Activated T-helper 2 cell treated with anti-CD3 and anti-CD28 coated beads, Interferon-gamma antibody, Interleukin-2, Interleukin-4, amounts not matched to agents 10 μg/mL and 5 μg/mL and 100 μg/mL, durations not matched to agents 14 hours and 24 hours and 36 hours (primary cell): ENCODE results near the gene RAB5IF. TPM values are rescaled to one million over a fixed set of nuclear protein-coding genes. Genes with fewer than 3 reads are reported as not detected.

ENCODE experiments used
- DNase-seq: peaks from one replicate; pipeline ENCODE4 v3.0.0; 2021; ENCODE audit warnings: low spot score
- H3K27ac Mint-ChIP-seq: one replicate; pipeline ENCODE4 v1.8.0; 2021; ENCODE audit warnings: mixed read lengths
- H3K27me3 Mint-ChIP-seq: one replicate; pipeline ENCODE4 v1.8.0; 2021; ENCODE audit warnings: low read depth, mixed read lengths
- H3K36me3 Mint-ChIP-seq: one replicate; pipeline ENCODE4 v1.8.0; 2021; ENCODE audit warnings: low read depth, mixed read lengths
- H3K4me1 Mint-ChIP-seq: one replicate; pipeline ENCODE4 v1.8.0; 2021; ENCODE audit warnings: low read depth, mixed read lengths
- H3K4me3 Mint-ChIP-seq: one replicate; pipeline ENCODE4 v1.8.0; 2021; ENCODE audit warnings: low read depth, mild to moderate bottlenecking, moderate library complexity, mixed read lengths
- H3K9me3 Mint-ChIP-seq: one replicate; pipeline ENCODE4 v1.8.0; 2021; ENCODE audit warnings: mixed read lengths
- intact Hi-C: fragments of 100-400 bp; cut with micrococcal nuclease; formaldehyde crosslinking; loops from one replicate; pipeline ENCODE4 v1.15.1; 2023
- total RNA-seq: library from RNA; stranded (reverse); gene quantifications from 2 replicates; pipeline ENCODE4 v1.2.3, GENCODE V29; 2022

The RAB5IF gene
- total RNA-seq, 1 donor from 2014 or later: 94.5 TPM

DNA sequence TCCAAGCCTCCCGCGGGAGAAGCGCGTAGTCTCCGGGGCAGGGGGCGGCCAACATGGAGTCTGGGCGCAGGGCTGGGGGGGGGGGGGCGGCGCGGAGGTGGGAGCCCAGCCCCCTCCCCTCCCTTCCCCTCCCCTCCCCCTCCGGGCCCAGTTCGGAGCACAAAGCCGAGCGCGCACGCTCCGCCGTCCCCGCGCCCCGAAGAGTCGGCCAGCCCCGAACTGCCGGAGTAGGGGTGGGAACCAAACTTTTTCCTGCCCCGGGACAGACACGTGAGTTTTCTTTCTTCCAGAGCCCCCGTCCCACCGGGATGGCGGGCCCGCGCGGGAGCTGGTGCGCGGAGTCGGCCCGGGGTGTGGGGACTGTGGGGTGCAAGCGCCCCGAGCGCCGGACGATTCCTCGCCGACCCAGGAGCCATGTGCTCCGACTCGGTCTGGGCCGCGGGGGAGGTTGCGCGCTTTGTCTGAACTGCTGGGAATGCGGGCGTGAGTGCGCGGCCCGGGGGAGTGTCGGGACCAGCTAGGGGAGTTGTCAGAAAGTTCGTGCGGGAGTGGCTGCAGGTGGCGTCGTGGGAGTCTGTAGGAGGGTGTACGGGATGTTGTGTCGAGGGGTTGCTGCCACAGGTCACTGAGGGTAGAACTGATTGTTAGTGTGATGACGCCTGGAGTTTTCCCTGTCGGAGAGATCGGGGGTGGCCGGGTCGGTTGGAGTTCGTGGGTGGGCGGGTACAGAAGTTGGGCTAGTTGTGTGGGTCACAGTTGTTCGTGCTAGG is 31.0 kb upstream of the RAB5IF start:
- intact Hi-C loops: loop anchor here (1.0 kb wide), 1 partner anchor 20 kb away; no protein-coding TSS in a partner anchor
- H3K36me3 Mint-ChIP-seq: peaks cover 36% of the 10 kb centered on the region
- H3K27ac Mint-ChIP-seq: peak overlapping the region; percentile 98
- no peaks in the 10 kb centered on the region for H3K9me3 Mint-ChIP-seq
- peak overlapping the region; percentile 97 for H3K4me3 Mint-ChIP-seq
- peak; percentile 47 for DNase-seq
- H3K27me3 Mint-ChIP-seq: no peaks in the 10 kb centered on the region
- H3K4me1 Mint-ChIP-seq: peaks cover 35% of the 10 kb centered on the region

DNA sequence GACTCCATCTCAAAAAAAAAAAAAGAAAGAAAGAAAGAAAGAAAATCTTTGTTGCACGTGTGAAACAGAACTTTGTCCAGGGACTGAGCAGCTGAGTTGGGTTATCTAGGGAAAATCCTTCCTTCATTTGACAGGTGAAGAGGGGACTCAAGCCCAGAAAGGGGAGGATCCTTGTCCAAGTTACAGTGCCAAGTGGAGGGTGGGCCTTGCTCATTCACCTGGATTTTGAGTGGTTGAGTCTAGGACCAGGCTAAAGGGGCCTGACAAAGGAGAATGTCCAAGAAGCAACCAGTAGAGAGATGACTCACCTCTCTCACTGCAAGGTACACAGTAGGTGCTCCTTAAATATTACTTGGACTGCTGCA is 29.5 kb upstream of the RAB5IF start:
- peak overlapping the region; percentile 97 for H3K4me3 Mint-ChIP-seq
- peak overlapping the region; percentile 98 for H3K27ac Mint-ChIP-seq
- no peak for DNase-seq
- intact Hi-C loops: no loop called here
- peaks cover 43% of the 10 kb centered on the region for H3K4me1 Mint-ChIP-seq
- no peaks in the 10 kb centered on the region for H3K27me3 Mint-ChIP-seq
- H3K9me3 Mint-ChIP-seq: no peaks in the 10 kb centered on the region
- peaks cover 49% of the 10 kb centered on the region for H3K36me3 Mint-ChIP-seq

DNA sequence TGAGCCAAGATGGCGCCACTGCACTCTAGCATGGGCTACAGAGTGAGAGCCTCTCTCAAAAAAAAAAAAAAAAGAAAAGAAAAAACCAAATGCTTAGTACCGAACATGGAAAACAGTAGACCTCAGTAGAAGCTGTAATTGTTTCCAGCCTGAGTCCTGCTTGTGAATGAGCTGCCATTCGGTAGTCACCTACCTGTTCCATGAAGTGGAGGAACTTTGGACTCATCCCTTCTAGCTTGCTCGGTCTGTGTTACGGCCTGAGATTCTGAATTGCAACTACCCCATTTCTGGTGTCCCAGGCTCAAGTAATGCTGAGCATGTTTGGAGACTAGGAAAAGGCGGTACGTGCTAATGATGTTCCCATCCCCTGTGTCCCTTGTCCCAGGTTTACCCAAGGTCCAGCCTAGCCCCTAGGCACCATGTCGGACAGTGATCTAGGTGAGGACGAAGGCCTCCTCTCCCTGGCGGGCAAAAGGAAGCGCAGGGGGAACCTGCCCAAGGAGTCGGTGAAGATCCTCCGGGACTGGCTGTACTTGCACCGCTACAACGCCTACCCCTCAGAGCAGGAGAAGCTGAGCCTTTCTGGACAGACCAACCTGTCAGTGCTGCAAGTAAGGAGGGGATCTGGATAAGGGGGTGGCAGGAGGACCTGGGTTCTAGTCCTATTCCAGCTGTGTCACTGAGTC is 27.1 kb upstream of the RAB5IF start:
- no peaks in the 10 kb centered on the region for H3K9me3 Mint-ChIP-seq
- no peaks in the 10 kb centered on the region for H3K27me3 Mint-ChIP-seq
- H3K4me3 Mint-ChIP-seq: no peak overlapping the region
- peak overlapping the region; percentile 22 for H3K27ac Mint-ChIP-seq
- peaks cover 41% of the 10 kb centered on the region for H3K4me1 Mint-ChIP-seq
- intact Hi-C loops: no loop called here
- peaks cover 65% of the 10 kb centered on the region for H3K36me3 Mint-ChIP-seq
- no peak for DNase-seq

DNA sequence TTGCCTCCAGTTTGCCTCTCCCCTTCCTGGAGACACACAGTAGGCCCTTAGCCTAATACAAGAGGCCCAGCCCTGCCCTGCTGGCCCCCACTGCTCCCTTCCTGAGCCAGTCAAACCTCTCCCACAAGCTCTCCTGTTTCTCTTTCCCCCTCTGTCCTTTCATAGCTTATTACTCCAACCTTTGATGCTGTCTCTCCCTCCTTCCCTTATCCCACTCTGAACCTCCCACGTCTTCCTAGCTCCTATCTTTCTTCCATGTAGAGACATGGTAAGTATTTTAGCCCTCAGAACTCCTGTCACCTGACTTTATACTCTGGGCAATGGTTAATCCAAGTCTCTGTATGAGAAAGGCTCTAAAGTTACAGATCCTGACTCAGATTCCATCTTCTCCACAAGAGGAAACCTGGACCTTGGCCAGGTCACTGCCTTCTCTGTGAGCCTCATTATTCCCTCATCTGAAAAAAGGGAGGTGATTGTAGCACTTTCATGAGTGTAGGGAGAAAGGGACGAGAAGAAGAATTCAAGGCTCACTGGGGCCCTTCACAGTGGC is 25.5 kb upstream of the RAB5IF start:
- Mint-ChIP-seq H3K27me3 (no peaks in the 10 kb centered on the region), H3K4me3 (no peak overlapping the region), H3K4me1 (peaks cover 36% of the 10 kb centered on the region), H3K9me3 (no peaks in the 10 kb centered on the region), H3K27ac (peak overlapping the region; percentile 82), H3K36me3 (peaks cover 65% of the 10 kb centered on the region)
- intact Hi-C loops: no loop called here
- DNase-seq: no peak

DNA sequence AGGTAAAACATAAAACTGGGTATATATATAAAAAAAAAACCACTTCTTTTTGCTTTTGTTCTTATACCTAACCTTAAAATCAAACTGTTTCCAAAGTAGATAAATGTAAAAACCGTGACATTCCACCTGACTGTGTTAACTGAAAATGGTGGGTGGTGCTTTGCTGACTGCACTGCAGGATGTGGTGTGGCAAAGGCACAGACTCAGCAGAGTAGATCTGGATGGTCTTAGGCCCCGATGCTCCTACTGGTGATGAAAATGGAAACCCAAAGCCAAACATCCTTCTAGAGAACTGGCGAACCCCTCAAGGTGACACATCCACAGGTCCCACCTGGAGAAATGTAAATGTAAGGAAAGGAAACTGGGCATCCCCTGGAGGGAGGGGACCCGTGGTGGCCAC is 23.3 kb upstream of the RAB5IF start:
- DNase-seq: peak; percentile 25
- H3K4me1 Mint-ChIP-seq: peaks cover 27% of the 10 kb centered on the region
- no peaks in the 10 kb centered on the region for H3K9me3 Mint-ChIP-seq
- intact Hi-C loops: no loop called here
- H3K4me3 Mint-ChIP-seq: peak overlapping the region; percentile 13
- H3K36me3 Mint-ChIP-seq: peaks cover 60% of the 10 kb centered on the region
- no peaks in the 10 kb centered on the region for H3K27me3 Mint-ChIP-seq
- peak overlapping the region; percentile 86 for H3K27ac Mint-ChIP-seq

DNA sequence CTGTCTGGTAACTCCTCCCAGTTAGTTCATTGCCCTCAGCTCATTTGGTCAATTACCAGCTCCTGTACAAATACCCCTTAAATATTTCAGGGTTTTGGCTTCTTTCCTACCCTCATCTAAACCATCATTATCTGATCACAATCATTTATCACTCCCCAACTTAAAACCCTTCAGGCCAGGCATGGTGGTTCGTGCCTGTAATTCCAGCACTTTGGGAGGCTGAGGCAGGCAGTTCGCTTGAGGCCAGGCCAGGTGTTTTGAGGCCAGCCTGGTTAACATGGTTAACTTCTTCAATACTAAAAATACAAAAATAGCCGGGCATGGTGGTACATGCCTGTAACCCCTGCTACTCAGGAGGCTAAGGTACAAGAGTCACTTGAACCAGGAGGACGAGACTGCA is 22.8 kb upstream of the RAB5IF start:
- peaks cover 31% of the 10 kb centered on the region for H3K4me1 Mint-ChIP-seq
- H3K36me3 Mint-ChIP-seq: peaks cover 61% of the 10 kb centered on the region
- peak overlapping the region; percentile 86 for H3K27ac Mint-ChIP-seq
- no peak for DNase-seq
- H3K27me3 Mint-ChIP-seq: no peaks in the 10 kb centered on the region
- no peaks in the 10 kb centered on the region for H3K9me3 Mint-ChIP-seq
- intact Hi-C loops: no loop called here
- no peak overlapping the region for H3K4me3 Mint-ChIP-seq

DNA sequence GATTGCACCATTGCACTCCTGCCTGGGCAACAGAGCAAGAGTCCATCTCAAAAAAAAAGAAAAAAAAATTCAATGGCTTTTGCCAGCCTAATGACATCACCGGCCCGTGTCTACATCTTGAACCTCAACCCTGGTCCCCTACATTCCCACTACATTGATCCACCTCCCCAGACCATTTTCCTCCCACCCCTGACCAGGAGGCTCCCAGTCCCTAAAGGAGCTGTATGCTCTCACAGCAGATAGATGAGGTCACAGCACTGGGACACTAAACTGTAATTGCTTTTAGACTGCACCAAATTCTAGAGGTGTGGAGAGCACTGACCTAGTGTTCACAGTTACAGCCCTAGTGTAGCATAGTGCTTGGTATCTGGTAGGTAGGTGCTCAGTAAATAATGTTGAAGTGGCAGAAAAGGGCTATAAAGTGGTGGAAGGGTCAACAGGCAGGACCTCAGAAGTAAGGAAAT is 21.5 kb upstream of the RAB5IF start:
- intact Hi-C loops: no loop called here
- H3K27me3 Mint-ChIP-seq: no peaks in the 10 kb centered on the region
- H3K36me3 Mint-ChIP-seq: peaks cover 59% of the 10 kb centered on the region
- H3K9me3 Mint-ChIP-seq: no peaks in the 10 kb centered on the region
- peak overlapping the region; percentile 28 for H3K27ac Mint-ChIP-seq
- peaks cover 31% of the 10 kb centered on the region for H3K4me1 Mint-ChIP-seq
- no peak overlapping the region for H3K4me3 Mint-ChIP-seq
- no peak for DNase-seq

DNA sequence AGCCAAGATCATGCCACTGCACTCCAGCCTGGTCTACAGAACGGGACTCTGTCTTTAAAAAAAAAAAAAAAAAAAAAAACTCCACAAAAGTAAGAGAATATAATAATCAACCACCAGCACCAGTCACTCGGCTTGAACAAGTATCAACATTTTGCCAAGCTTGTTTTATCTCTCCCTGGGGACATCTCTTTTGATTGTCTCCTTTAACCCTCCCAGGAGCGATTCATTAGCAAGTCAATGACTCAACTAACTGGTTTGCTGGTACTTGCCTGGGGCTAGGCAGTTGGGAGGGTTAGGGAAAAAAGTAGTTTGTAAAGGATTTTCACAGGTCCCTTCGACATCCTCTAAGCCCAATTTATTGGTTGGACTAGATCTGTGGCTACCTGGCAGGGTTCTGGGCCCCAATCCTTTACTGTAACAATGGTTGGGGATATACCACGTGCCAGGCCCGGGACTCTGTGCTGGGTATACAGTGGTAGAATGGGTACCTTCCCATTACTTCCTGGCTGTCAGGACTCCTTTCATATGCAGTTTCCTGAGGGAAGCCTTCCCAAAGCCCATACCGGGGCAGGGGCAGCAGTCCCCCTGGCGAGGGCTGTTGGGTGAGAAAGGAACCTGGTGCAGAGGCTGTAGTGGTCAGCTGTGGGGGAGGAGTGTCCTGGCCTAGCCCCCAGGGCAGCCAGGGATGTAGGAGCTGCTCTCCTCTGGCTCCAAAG is 20.0 kb upstream of the RAB5IF start:
- intact Hi-C loops: no loop called here
- peaks cover 58% of the 10 kb centered on the region for H3K36me3 Mint-ChIP-seq
- H3K27me3 Mint-ChIP-seq: no peaks in the 10 kb centered on the region
- DNase-seq: no peak
- H3K9me3 Mint-ChIP-seq: no peaks in the 10 kb centered on the region
- no peak overlapping the region for H3K27ac Mint-ChIP-seq
- H3K4me1 Mint-ChIP-seq: peaks cover 24% of the 10 kb centered on the region
- no peak overlapping the region for H3K4me3 Mint-ChIP-seq

DNA sequence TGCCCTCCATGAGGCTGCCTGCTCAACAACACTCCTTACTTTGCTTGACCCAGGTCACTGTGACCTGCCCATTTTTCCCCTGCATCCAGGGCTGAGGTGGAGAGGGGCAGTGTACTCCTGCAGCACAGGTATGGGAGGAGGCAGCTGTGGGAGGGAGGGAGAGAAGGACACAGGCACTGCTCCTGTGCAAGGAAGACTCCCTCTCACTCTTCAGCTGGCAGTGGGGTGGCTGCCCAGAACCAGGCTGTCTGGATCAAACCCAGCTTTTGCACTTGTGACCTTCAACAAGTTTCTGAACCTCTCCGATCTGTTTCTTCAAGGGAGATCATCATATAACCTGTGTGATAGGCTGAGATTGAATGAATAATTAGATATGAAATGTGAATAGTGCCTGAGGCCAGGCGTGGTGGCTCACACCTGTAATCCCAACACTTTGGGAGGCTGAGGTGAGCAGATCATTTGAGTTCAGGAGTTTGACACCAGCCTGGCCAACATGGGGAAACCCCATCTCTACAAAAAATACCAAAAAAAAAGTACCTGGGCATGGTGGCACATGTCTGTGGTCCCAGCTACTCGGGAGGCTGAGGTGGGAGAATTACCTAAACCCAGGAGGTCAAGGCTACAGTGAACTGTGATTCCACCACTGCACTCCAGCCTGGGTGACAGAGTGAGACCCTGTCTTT is 18.1 kb upstream of the RAB5IF start:
- H3K4me3 Mint-ChIP-seq: no peak overlapping the region
- peaks cover 31% of the 10 kb centered on the region for H3K4me1 Mint-ChIP-seq
- H3K36me3 Mint-ChIP-seq: peaks cover 64% of the 10 kb centered on the region
- no peaks in the 10 kb centered on the region for H3K9me3 Mint-ChIP-seq
- peak overlapping the region; percentile 39 for H3K27ac Mint-ChIP-seq
- no peaks in the 10 kb centered on the region for H3K27me3 Mint-ChIP-seq
- intact Hi-C loops: no loop called here
- DNase-seq: no peak

DNA sequence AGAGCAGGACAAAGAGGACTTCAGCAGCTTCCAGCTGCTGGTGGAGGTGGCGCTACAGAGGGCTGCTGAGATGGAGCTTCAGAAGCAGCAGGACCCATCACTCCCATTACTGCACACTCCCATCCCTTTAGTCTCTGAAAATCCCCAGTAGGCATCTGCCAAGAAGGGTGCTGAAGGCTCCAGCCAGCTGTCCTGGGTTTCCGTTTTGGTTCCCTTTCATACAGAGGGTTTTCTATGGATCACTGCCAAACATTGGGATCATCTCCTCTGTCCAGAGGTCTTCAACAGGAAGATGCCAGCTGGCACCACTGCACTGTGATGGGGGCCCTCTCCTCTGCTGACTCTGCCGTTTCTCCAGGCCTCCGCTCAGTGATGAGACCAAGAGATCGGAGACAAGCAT is 14.3 kb upstream of the RAB5IF start:
- H3K4me1 Mint-ChIP-seq: peaks cover 57% of the 10 kb centered on the region
- peak overlapping the region; percentile 62 for H3K27ac Mint-ChIP-seq
- H3K27me3 Mint-ChIP-seq: no peaks in the 10 kb centered on the region
- H3K36me3 Mint-ChIP-seq: peaks cover 84% of the 10 kb centered on the region
- intact Hi-C loops: loop anchor here (5.0 kb wide), 2 partner anchors 34 to 124 kb away; no protein-coding TSS in a partner anchor
- no peak for DNase-seq
- H3K9me3 Mint-ChIP-seq: no peaks in the 10 kb centered on the region
- no peak overlapping the region for H3K4me3 Mint-ChIP-seq

DNA sequence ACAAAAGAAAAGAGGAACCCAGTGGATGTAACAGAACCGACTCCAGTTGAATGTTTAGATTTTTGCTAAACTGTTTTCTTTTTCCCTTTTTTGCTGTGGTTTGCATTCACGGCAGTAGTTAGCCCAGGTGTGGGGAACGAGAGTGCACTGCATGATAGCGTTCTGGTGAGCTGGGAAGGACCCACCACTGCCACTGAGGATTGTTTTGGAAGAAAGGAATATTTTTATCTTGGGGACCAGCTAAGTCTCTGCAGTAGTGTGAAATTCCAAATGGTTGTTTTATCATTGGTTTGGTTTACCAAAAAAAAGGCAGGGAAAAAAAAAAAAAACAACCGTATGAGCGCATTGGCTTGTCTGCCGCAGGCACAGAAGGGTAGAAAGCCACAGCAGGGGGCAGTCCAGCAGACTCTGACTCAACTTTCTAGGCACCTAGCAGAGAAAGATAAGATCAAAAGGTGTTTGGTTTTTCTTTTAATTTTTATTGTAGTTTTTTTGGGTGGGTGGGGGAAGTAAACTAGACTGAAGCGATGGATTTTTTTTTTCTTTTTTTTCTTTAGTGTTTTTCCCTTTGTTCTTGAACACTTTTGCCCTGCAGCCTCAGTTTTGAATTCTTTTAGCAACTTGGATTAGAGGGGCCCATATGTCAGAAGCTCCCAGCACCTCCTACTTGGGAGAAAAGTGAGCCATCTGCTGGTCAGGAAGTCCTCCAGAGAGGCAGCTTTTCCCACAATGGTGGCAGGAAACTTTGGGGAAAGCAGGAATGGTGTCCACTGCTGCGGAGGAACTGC is 13.5 kb upstream of the RAB5IF start:
- H3K27me3 Mint-ChIP-seq: no peaks in the 10 kb centered on the region
- H3K4me3 Mint-ChIP-seq: peak overlapping the region; percentile 48
- peak; percentile 44 for DNase-seq
- no peaks in the 10 kb centered on the region for H3K9me3 Mint-ChIP-seq
- peak overlapping the region; percentile 62 for H3K27ac Mint-ChIP-seq
- H3K4me1 Mint-ChIP-seq: peaks cover 54% of the 10 kb centered on the region
- intact Hi-C loops: loop anchor here (5.0 kb wide), 2 partner anchors 35 to 125 kb away; no protein-coding TSS in a partner anchor
- H3K36me3 Mint-ChIP-seq: peaks cover 78% of the 10 kb centered on the region
